Endometrial microvascular endothelial cells (primary cell): ENCODE data around the gene PAPSS1. TPM values are rescaled to one million over a fixed set of nuclear protein-coding genes. Genes with fewer than 3 reads are reported as not detected.
"Not testable (repeated sequence)": the region's sequence is repeated elsewhere in the genome, so short reads cannot be mapped to it uniquely, and the experiment has no call there.

Source experiments
- in situ Hi-C: cut with HindIII; loops from 2 replicates; pipeline ENCODE4 v1.10.0; 2017; ENCODE audit warnings: low sequenced_read_pairs, low pct_unique_long_range_greater_than_20kb; ENCODE audit errors: inconsistent ontology term
- total RNA-seq: library from RNA; depleted of rRNA; stranded (reverse); fragments of >200 nt; gene quantifications from one replicate; pipeline ENCODE4 v1.2.3, GENCODE V29; 2015; ENCODE audit errors: inconsistent ontology term

The PAPSS1 gene
- total RNA-seq, 1 donor from 2014 or later, result 45.2 TPM

DNA sequence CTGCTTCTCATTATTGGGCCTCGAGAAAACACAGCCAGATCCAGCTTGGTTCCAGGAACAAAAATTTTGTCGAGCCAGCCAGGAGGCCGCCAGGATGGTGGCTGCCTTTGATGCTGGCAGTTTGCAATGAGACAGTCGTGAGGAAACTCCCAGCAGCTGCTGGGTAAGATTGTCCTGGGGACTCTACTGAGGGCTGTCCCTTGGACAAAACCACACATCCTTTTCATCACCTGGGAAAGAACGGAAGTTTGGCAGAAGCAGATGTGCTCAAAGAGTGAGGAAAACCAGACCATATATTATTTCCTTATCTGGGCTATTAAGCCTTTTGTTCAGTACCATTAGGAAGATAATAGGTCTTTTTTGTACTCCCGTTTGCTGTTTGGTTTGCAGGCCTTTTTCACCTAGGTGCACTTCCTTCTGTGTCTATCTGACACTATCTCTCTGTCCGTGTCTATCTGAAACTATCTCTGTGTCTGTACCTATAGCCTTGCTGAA, 13.4 kb upstream of the PAPSS1 start:
- in situ Hi-C loops, result no loop called here

DNA sequence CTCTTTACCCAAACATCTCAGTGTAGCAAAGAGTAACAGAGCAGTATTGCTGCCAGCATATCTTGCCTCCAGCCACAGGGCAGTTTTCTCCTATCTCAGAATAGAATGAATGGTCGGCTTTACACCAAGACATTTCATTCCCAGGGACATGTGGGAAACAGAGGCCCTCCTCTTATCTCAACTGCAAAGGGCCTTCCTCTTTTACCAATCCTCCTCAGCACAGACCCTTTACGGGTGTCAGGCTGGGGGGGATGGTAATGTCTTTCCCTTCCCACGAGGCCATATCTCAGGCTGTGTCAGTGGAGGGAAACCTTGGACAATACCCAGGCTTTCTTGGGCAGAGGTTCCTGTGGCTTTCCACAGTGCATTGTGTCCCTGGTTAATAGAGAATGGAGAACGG, 9.0 kb upstream of the PAPSS1 start:
- in situ Hi-C loops, result not testable (repeated sequence)

GRCh38 chr4:107726131-107726925, 6.3 kb upstream of the PAPSS1 start:
- in situ Hi-C loops, result not testable (repeated sequence)

GRCh38 chr4:107725281-107725859, 5.3 kb upstream of the PAPSS1 start:
- in situ Hi-C loops, result no loop called here

- in situ Hi-C loops, result not testable (repeated sequence)
Observed at GRCh38 chr4:107723331-107723730, 3.3 kb upstream of the PAPSS1 start.

- in situ Hi-C loops, result no loop called here
Observed at GRCh38 chr4:107721436-107722100, 1.5 kb upstream of the PAPSS1 start.

DNA sequence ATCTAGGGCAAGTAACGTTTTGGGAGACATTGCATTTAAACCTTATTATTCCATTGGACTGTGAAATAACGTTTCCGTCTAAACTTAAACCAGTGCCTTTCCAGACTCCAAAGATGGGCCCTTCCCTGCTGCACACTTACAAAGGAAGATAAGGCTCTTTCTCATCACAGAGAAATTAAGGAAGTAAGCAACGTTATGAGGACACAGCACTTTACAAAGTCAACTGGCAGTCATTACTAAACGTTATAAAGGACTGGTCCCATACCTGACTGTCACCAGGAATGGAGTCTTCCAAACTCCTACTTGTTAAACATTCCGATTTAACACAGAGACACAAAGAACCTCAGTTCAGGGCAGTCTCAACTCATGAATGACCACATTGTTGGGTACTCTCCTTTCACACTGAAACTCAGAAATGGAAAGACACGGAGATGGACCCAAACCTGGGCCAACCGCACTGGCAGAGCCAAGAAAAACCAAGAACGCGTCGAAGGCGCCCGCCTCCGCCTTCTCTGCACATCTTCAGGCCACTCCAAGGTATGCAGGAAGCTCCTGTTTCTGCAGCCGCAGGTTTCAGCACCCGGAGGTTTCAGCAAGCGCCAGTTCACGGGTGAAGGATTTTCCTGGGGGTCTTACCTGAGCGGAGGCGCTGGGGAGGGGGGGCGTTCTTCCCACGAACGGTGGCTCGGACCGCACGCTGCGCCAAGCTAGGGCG, 670 bp downstream of the PAPSS1 start:
- in situ Hi-C loops, result no loop called here

DNA sequence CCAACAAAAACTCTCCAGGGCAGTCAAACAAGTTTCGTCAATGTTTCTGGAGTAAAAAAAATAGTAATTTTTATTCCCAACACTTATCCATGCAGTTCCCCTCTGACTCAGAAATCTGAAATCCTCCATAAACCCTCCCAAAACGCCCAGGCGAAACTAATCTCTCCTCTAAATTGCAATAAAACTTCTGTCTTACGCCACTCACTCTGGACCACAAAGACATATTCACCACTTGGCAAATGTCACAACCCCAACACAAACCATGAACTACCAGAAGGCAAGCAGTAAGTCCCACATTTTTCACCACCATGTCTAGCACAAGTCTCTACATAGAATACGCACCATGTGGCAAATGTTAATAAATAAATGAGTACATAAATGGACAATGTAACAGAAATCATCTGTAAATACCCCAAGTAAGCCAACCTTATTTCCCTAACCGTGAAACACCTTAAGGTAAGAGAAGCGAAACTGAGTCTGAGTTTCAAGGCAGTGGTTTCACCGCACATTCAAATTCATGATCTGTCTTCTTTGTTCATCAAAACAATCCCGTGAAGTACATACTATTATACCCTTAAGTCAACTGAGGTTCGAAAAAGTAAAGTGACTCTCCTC, 1.6 kb downstream of the PAPSS1 start:
- in situ Hi-C loops, result no loop called here

DNA sequence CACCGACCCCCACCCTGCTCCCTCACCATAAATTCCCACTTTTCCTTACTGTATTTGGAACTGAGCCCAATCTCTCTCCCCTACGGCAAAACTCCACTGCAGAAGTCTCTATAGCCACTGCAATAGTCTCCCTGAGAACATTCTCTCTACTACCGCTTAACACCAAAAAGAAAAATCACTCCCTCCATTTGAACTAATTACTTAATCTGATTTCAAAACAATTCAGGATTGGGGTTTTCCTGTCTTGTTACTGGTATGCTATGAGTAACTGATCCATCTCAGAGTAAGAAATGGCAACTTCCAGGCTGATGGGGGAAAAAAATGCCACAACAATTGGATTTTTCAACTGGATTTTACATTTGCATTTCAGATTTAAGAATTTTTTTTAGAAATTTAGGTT, 5.8 kb downstream of the PAPSS1 start:
- in situ Hi-C loops, result no loop called here

DNA sequence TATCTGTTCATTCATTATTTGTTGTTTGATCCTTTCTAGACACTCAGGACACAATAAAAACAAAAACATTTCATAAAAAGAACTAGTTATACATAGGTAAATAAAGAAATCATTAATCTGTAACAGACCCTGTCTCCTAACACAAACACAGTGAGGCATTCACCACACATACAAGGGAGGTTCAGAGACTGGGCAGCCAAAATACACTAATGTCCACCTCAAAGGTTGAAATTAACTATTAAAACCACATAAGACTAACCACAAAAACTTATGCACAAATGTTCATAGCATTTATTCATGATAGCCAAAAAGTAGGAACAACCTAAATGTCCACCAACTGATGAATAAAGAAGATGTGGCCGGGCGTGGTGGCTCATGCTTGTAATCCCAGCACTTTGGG, 7.8 kb downstream of the PAPSS1 start:
- in situ Hi-C loops, result no loop called here

DNA sequence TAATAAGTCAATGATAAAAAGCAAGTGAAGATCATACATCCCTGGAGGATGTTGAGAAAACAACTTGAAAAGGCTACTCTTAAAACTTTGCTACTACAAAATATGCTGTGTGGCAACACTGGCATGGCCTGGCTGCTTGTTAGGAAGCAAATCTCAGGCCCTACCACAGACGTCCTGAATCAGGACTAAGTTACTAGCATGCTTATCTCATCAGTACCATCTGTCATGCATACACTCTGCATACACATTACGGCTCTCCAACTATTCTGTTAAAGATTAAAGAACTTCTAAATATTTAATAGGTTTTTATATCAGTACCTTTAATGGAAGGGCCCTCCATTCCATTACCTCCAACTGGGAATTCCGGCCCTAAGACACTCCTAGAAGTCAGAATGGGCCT, 8.2 kb downstream of the PAPSS1 start:
- in situ Hi-C loops, result no loop called here

- in situ Hi-C loops, result no loop called here
Observed at GRCh38 chr4:107710493-107711459, 9.3 kb downstream of the PAPSS1 start.

GRCh38 chr4:107709916-107710315, 10.1 kb downstream of the PAPSS1 start:
- in situ Hi-C loops, result no loop called here

- in situ Hi-C loops, result no loop called here
Observed at GRCh38 chr4:107708225-107708624, 11.8 kb downstream of the PAPSS1 start.

- in situ Hi-C loops, result no loop called here
Observed at GRCh38 chr4:107705742-107706556, 14.1 kb downstream of the PAPSS1 start.

DNA sequence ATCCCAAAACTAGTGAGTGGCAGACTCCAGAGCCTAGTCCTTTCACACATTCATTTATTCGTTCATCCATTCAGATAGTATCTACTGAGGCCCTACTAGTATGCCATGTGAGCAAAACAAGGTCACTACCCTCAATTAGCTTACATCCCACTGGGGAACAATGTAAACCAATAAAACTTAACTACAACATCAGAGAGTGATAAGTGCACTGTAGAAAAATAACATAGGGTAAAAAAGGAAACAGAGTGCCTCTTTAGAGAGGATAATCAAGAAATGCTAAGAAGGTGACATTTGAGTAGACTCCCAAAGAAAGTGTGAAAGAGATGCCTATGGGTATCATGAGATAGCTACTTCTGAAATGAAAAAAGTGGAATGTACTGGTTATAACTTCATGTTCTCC, 18.5 kb downstream of the PAPSS1 start:
- in situ Hi-C loops, result no loop called here
